DMS153 treated with DMSO at 0.1 percent for 48 hours (cell line): Measurements from ENCODE around the gene ENPP5.
A peak's percentile ranks its signal among the peaks of the same experiment; 100 is the strongest.

Experiments used
- DNase-seq: peaks from one replicate; lab custom pipeline; 2025; ENCODE audit not compliant: unreplicated experiment; lab: John Stamatoyannopoulos, UW

Gene ENPP5

GRCh38 chr6:46170357-46171289, at the start of gene ENPP5:
Gene ENPP5, minus strand, starts transcription at chr6:46170980. Its CDS starts 2,718 bp downstream, at chr6:46168262.
- peak; percentile 95 for DNase-seq

- DNase-seq, result no peak
Observed at GRCh38 chr6:46219661-46220060, 48.9 kb upstream of the ENPP5 start.

GRCh38 chr6:46218457-46218856, 47.7 kb upstream of the ENPP5 start:
- no peak for DNase-seq

- DNase-seq, result no peak
Observed at GRCh38 chr6:46217671-46218131, 46.9 kb upstream of the ENPP5 start.

- DNase-seq, result no peak
Observed at GRCh38 chr6:46216879-46217278, 46.1 kb upstream of the ENPP5 start.

- DNase-seq, result no peak
Observed at GRCh38 chr6:46215777-46216176, 45.0 kb upstream of the ENPP5 start.

- DNase-seq, result no peak
Observed at GRCh38 chr6:46215213-46215612, 44.4 kb upstream of the ENPP5 start.

GRCh38 chr6:46211917-46212316, 41.1 kb upstream of the ENPP5 start:
- no peak for DNase-seq

- DNase-seq, result no peak
Observed at GRCh38 chr6:46210294-46210693, 39.5 kb upstream of the ENPP5 start.

- no peak for DNase-seq
Observed at GRCh38 chr6:46208303-46208702, 37.5 kb upstream of the ENPP5 start.

GRCh38 chr6:46207174-46207573, 36.4 kb upstream of the ENPP5 start:
- no peak for DNase-seq

- DNase-seq, result no peak
Observed at GRCh38 chr6:46204880-46205650, 34.3 kb upstream of the ENPP5 start.

GRCh38 chr6:46203391-46204177, 32.8 kb upstream of the ENPP5 start:
- DNase-seq, result no peak

- no peak for DNase-seq
Observed at GRCh38 chr6:46201702-46202101, 30.9 kb upstream of the ENPP5 start.

GRCh38 chr6:46199387-46199786, 28.6 kb upstream of the ENPP5 start:
- DNase-seq, result no peak

- DNase-seq, result no peak
Observed at GRCh38 chr6:46191961-46192360, 21.2 kb upstream of the ENPP5 start.

GRCh38 chr6:46190889-46191288, 20.1 kb upstream of the ENPP5 start:
- DNase-seq, result no peak

- DNase-seq, result no peak
Observed at GRCh38 chr6:46189726-46190125, 18.9 kb upstream of the ENPP5 start.

- DNase-seq, result no peak
Observed at GRCh38 chr6:46186583-46186982, 15.8 kb upstream of the ENPP5 start.

- no peak for DNase-seq
Observed at GRCh38 chr6:46184114-46184513, 13.3 kb upstream of the ENPP5 start.

- DNase-seq, result no peak
Observed at GRCh38 chr6:46175976-46176375, 5.2 kb upstream of the ENPP5 start.
